HG02973 (cell line): ENCODE results near the gene LMO7.

Experiments
- ATAC-seq: cut with Tn5 transposase; IDR thresholded peaks from one replicate; pipeline ENCODE4 v1.9.1; 2021; ENCODE audit warnings: moderate library complexity; ENCODE audit not compliant: unreplicated experiment

The LMO7 gene

DNA sequence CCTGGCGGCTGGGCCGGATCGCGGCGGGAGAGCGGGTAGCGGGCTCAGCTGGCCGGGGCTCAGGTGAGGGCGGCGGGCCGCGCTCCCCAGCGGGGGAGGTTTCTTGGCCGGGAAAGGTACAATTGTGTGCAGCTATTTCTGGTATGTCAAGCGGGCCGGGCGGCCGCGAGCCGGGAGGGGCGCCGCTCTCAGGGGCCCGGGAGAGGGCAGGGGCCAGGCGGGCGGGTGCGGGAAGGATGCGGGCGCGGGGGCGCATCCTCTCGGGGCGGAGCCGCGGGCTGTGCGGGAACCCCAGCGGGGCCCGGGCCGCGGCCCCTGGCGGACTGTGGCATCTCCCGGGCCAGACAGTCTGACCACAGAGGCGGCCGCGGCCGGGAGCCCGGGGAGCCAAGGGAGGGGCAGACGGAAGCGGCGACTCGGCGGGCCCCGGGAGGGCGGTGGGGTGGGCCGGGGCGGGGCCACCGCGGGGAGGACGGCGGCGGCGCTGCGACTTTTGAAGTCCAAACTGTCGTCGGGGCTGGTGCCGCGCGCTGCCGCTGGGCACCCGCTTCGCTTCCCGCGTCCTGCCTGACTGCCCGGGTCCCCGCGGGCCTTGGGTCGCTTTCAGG, at the start of gene LMO7:
LMO7 (plus strand) TSS at position 503 of the 608 bp plus-strand sequence. CDS start 328 bp downstream, outside the sequence.
- peak; percentile 43 for ATAC-seq

DNA sequence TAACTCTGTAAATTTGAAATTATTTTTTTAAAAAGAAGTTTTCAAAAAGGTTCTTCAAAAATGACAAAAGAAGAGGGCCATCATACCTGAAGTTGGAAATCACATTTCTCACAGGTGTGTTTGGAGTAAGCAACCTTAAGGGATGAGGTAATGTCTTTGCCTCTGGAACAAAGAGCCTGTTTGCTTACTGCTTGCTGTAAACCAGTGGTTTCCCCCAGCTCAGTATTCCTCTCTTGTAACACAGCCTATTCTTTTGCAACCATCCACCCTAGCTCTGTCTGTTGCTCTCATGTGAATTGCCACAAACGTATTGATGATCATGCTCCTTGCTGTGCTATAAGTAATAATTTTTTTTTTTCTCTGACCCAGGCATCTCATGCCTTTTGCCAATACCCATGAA, 48.5 kb upstream of the LMO7 start:
- no peak for ATAC-seq

GRCh38 chr13:75596657-75597182, 39.4 kb upstream of the LMO7 start:
- ATAC-seq: no peak

DNA sequence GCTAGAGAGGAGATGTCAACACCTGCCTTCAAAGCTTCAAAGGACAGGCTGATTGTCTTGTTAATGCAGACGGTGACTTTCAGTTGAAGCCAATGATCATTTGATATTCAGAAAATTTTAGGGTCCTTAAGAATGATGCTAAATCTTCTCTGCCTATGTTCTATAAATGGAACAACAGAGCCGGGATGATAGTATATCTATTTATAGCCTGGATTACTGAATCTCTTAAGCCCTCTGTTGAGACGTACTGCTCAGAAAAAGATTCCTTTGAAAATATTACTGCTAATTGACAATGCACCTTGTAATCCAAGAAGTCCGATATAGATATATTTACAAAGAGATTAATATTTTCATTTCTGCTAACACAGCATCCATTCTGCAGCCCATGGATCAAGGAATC, 35.8 kb upstream of the LMO7 start:
- ATAC-seq: no peak

DNA sequence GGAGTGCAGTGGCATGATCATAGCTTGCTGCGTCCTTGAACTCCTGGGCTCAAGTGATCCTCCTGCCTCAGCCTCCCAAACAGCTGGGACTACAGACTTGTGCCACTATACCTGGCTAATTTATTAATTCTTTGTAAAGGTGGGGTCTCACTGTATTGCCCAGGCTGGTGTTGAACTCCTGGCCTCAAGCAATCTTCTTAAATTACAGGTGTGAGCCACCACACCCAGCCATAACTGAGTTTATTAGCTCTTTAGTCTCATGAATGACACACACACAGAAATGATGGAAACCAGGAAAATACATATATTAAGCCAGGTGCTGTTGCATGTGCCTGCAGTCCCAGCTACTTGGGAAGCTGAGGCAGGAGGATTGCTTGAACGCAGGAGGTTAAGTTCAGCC, 33.1 kb upstream of the LMO7 start:
- no peak for ATAC-seq

- ATAC-seq: no peak
Measured at GRCh38 chr13:75607447-75607846, 28.7 kb upstream of the LMO7 start.

- no peak for ATAC-seq
Measured at GRCh38 chr13:75610466-75610865, 25.7 kb upstream of the LMO7 start.

DNA sequence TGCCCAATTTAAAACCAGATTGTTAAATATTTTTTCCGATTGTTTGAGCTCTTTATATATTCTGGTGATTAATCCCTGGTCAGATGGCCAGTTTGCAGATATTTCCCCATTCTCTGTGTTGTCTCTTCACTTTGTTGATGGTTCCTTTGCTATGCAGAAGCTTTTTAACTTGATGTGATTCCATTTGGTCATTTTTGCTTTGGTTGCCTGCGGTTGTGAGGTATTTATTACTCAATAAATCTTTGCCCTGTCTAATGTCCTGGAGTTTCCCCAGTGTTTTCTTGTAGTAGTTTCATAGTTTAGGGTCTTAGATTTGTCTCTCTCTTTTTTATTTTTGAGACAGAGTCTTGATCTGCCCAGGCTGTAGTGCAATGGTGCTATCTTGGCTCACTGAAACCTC, 23.8 kb upstream of the LMO7 start:
- no peak for ATAC-seq

- ATAC-seq: no peak
Measured at GRCh38 chr13:75617230-75617629, 18.9 kb upstream of the LMO7 start.

- ATAC-seq: no peak
Measured at GRCh38 chr13:75618308-75618707, 17.8 kb upstream of the LMO7 start.

DNA sequence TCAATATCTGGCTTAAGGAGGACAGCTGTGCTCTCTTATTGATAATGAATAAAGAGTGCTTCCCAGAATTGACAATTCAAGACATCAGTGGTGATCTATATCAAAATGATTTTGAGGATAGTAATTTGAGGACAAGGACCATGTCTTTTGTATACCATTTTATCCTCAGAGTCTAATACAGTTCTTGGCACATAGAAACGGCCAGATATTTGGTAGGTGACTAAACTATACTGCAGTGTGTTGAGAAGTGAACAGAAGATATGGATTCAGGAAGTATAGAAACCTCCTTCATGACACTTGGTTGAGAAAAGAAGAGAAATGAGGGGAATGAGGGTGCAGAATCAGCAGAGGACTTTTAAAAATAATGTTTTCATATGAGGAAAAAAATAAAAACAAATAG, 16.1 kb upstream of the LMO7 start:
- ATAC-seq: no peak

DNA sequence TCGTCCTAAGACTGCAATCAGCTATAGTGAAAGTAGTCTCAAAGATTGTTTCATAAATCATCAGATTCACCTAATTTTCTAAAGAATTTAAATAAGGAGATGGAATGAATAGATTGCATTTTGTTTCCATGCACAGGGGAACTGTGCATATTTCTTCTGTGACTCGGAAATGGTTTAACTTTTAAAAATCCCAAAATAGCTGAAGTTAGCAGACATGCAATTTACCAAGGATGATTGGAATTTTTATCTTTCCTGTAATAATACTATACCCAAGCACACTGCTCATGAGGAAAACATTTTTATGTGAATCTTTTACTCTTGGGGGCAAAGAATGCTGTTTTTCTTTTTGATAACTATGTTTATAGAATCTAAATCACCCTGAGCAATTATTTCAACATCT, 15.0 kb upstream of the LMO7 start:
- no peak for ATAC-seq

GRCh38 chr13:75628801-75629200, 7.3 kb upstream of the LMO7 start:
- ATAC-seq: no peak

DNA sequence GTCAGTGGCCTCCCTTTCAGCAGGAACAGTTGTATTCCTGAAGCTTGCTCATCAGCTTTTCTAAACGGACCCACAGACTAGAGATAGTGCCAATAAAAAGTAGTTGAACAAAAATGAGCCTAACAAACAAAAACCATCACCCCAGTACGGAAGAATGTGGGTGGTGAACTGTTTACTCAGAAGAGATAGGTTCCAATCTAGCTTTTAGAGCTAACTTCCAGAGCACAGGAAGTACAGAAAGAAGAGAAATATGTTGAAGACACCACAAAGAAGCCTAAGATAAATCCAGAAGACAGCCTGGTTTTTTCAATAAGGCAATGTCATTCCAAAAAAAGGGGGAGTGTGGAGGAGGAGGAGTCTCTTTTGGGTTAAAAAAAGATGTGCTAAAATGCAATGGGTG, 2.8 kb upstream of the LMO7 start:
- no peak for ATAC-seq

GRCh38 chr13:75635101-75635827, 866 bp upstream of the LMO7 start:
- ATAC-seq: peak; percentile 4

DNA sequence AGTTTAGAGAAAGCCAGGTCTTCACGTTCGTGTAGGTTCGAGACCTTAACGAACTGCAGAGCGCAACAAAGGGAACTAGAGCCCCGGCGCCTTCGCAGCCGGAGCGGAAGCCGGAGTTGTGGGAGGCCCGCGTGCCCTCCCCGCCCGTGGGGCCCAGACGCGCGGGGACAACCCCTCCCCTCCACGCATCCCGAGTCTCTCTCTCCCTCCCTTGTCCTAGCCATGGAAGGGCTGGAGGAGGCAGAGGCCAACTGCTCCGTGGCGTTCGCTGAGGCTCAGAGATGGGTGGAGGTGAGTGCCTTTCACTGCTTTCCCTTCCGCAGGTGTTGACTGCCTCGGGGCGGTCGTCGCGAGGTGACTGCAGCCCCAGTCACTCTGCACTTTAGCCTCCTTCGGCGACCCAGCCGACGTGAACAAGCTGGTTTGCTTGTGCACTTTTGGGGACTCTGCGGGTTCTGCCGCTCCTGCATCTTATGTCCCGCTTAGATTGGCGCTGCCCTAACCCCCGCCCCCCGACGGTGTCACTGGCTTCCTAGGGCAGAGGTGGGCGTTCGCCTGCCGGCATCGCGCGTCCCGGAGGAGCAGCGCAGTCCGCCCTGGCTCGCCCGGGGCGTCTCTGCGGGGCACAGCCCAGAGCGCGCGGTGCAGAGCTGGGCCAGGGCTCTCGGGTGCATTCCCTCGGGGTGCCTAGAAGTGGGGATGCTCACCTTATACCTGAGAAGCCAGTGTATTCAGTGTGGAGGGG, 478 bp downstream of the LMO7 start:
- ATAC-seq: peak; percentile 44

DNA sequence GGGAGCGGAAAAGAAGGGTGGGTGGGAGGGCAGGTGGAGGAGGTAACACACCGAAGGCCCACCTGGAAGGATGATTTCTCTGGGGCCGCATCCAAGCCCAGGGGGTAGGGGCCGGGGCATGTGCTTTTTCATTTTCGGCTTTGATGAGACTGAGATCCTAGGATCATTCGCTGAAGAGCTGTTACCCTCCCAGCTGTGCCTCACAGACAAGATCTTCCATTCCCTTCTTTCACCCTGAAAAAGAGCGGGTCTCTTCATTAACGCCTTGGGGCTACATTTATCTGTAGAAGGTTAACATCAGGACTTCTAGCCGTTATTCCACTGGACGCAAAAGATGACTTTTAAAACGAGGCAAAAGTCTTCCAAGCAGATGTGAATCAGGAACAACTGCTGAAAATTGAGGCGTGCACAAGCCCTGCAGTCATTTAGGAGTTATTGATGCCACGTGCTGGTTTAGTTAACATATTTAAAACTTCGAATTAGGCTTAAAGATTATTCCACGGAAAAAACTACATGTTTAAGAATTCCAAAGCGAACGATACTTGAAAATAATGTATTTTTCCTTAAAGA, 1.1 kb downstream of the LMO7 start:
- ATAC-seq: no peak

GRCh38 chr13:75639454-75639853, 3.3 kb downstream of the LMO7 start:
- no peak for ATAC-seq

GRCh38 chr13:75641026-75641425, 4.9 kb downstream of the LMO7 start:
- ATAC-seq: no peak

DNA sequence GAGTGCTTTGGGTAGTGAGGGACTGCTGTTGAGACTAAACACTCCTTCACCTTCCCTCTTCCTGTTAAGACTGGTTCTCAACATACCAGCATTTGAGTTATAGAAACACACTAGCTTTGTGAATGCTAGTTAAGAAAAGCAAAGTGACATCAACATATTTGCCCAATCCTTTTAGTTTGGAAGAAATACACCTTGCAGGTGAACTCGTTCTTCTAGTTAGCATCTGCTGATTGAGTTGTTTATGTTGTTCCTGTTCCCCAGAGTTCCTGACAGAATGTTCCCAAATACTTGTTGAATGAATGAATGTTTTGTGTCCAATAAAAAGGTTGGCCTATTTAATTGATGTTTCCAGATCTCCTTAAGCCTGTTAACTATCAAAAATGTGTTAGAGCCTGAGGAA, 7.1 kb downstream of the LMO7 start:
- no peak for ATAC-seq

DNA sequence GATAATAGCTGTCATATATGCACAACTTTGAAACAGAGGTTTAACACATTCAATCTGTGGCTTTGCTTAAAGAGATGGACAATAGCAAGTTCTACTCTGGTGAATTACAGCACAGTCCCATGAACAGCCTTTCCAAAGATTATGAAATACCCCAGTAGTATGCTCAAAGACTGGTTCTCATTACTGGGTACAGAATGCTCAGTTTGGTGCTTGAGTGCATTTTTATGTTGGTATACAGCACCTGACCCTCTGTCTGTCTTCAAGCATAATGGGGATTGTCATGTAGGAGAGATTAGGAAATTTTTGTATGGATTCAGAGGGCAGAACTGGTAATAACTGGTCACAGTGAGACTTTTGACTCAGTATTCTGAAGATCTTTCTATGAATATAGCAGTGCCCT, 7.6 kb downstream of the LMO7 start:
- ATAC-seq: no peak

GRCh38 chr13:75645141-75645540, 9.0 kb downstream of the LMO7 start:
- no peak for ATAC-seq
